HG03571 (cell line): ENCODE data around the gene UCP3.

Source experiments
- ATAC-seq: cut with Tn5 transposase; IDR thresholded peaks from one replicate; pipeline ENCODE4 v1.9.1; 2021; ENCODE audit not compliant: unreplicated experiment

The UCP3 gene

GRCh38 chr11:73958521-73959141 lies 50.3 kb downstream of the UCP3 start:
- no peak for ATAC-seq

DNA sequence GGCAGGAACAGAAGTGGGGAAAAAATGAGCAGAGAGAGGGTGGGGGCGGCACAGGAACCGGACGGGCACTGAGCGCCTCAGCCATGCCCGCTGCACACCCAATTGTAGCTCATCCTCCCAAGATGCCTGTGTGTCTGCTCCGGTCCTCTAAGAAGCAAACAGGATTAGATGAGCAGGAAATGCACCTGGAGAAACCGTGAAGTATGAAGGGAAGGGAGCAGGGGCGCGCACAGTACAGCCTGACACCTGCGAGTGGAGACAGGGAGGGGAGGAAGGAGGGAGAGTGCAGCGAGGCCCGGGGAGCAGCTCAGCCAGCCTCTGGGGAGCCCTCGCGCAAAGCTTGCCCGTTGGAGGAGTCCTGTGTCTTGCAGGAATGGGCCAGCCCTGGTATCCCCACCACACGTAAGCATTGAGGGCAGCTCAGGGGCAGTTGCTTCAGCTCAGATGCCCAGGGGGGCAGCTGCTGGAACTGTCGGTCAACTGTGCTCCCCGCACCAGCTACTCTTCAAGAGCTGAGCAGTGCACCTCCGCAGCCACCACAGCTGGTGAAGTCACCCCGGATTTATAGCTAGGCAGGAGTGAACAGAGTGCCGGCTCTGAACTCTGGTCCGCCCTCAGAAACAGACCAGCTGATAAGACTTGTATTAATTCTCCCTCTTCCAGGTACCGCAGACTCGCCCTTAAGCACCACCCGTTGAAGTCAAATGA lies 51.1 kb downstream of the UCP3 start:
- no peak for ATAC-seq

DNA sequence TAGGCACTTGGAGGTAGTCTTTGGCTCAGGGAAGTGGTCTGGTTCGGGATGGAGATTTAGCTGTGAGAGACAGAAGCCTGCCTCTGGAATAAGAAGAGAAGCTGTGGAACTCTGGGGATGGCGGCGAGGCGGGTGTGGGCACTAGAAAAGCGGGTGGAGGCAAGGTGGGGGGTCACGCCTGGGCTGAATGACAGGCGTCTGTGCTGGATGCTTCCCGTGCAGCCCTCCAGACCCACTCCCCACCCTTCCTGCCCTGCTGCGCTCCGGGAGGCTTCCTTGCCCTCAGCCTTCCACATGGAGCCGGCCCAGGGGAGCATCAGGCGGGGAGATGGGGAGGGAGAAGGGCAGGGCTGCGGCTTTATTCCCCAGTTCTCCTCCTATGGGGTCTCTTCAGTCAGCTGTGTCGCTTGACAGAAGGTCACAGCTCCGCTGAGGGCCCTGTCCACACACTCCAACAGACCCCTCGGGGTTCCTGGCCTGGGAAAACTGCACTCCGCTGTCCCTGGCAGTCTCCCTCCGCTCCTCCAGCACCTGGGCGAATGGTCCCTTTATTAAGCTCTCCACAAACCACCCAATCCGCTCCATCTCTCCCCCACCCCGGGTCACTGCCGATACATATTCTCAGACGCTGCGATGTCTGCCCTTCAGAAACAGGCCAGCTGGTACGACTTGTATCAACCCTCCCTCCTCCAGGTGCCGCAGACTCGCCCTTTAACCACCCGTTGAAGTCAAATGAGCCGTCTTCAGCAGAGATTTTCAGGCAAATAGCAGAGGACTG lies 51.8 kb downstream of the UCP3 start:
- ATAC-seq = no peak

- ATAC-seq = no peak
These were observed 57.1 kb downstream of the UCP3 start for GRCh38 chr11:73951797-73952196.

- peak; percentile 84 for ATAC-seq
These were observed 57.8 kb downstream of the UCP3 start, which contains the start of gene DNAJB13 for GRCh38 chr11:73950869-73951710. DNAJB13 (plus strand) TSS chr11:73951026; CDS start chr11:73951070, 44 bp downstream.
